ENCODE data around the gene CHEK1. TPM values are rescaled to one million over a fixed set of nuclear protein-coding genes. Genes with fewer than 3 reads are reported as not detected.

The CHEK1 gene
- total RNA-seq, 6 donors from 2014 or later = 1.6 to 3.8 (median 2.7) TPM

DNA sequence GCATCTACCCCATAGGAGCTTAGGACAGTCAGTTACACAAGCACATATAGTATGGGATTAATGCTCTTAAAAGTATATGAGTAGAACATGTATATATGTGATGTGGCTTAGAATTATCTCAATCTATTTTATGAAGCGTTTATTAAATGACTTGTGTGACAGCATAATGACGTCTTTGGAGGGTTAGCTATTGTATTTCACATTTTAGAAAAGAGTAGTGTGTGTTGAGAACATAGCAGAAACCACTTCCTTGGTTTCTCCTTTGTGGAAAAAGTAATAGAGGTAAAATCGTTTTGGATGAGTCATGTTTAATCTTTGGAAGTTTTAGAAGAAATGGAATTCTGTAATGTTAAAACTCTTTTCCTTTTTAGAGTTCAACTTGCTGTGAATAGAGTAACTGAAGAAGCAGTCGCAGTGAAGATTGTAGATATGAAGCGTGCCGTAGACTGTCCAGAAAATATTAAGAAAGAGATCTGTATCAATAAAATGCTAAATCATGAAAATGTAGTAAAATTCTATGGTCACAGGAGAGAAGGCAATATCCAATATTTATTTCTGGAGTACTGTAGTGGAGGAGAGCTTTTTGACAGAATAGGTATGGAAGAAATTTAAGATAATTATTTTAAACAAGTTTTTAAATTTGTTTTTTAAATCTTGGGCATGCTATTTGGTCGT is 2.4 kb downstream of the CHEK1 start:
- WGBS, 2 donors = 67 to 69% methylated on average over 7 of the region's 7 CpGs
- Histone ChIP-seq H3K9me3 (no peaks in the 10 kb centered on the region), H3K27ac (no peak overlapping the region), H3K27me3 (no peaks in the 10 kb centered on the region), H3K36me3 (no peaks in the 10 kb centered on the region), H3K4me3 (no peak overlapping the region), H3K4me1 (peaks cover 11 to 19% (median 16%) of the 10 kb centered on the region in 4 donors)
- TF ChIP-seq EP300 (IDR thresholded peaks at IDR 0.05) (no peak), POLR2A (IDR thresholded peaks at IDR 0.05) (no peak), POLR2AphosphoS5 (IDR thresholded peaks at IDR 0.05) (no peak)
- TF ChIP-seq, protein P1, sequence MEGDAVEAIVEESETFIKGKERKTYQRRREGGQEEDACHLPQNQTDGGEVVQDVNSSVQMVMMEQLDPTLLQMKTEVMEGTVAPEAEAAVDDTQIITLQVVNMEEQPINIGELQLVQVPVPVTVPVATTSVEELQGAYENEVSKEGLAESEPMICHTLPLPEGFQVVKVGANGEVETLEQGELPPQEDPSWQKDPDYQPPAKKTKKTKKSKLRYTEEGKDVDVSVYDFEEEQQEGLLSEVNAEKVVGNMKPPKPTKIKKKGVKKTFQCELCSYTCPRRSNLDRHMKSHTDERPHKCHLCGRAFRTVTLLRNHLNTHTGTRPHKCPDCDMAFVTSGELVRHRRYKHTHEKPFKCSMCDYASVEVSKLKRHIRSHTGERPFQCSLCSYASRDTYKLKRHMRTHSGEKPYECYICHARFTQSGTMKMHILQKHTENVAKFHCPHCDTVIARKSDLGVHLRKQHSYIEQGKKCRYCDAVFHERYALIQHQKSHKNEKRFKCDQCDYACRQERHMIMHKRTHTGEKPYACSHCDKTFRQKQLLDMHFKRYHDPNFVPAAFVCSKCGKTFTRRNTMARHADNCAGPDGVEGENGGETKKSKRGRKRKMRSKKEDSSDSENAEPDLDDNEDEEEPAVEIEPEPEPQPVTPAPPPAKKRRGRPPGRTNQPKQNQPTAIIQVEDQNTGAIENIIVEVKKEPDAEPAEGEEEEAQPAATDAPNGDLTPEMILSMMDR (IDR thresholded peaks at IDR 0.05) = no peak
- DNase-seq = no peak
- no peak for ATAC-seq (ENCODE audit: low FRiP score in 2 of 2)

DNA sequence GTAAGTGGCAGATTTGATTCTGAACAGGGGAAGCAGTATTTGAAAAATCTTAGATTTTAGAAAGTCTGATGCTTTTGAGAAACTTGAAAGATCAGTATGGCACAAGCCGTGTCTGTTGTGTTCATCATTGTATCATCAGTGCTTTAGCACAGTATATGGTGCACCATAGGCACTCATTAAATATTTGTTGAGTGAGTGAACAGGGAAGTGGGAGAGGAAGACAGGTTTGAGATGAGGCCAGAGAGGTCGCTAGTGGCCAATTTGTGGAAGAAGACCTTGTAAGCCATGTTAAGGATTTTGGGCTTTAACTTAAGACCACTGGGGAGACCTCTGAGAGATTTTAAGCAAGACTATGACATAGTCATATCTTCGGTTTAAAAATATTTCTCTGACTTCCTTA is 12.9 kb downstream of the CHEK1 start:
- TF ChIP-seq EP300 (IDR thresholded peaks at IDR 0.05) = no peak
- no peak for TF ChIP-seq POLR2A (IDR thresholded peaks at IDR 0.05)
- no peak for TF ChIP-seq POLR2AphosphoS5 (IDR thresholded peaks at IDR 0.05)
- TF ChIP-seq, protein P1 (IDR thresholded peaks at IDR 0.05) = no peak
- no peaks in the 10 kb centered on the region for H3K36me3 ChIP-seq
- H3K4me3 ChIP-seq = no peak overlapping the region
- H3K4me1 ChIP-seq = no peaks in the 10 kb centered on the region
- no peaks in the 10 kb centered on the region for H3K27me3 ChIP-seq
- H3K9me3 ChIP-seq = no peaks in the 10 kb centered on the region
- DNase-seq = no peak
- 89 to 90% methylated on average over 3 of the region's 3 CpGs for whole genome bisulfite sequencing, 2 donors
- no peak overlapping the region for H3K27ac ChIP-seq
- no peak for ATAC-seq (ENCODE audit: low FRiP score in 2 of 2)

DNA sequence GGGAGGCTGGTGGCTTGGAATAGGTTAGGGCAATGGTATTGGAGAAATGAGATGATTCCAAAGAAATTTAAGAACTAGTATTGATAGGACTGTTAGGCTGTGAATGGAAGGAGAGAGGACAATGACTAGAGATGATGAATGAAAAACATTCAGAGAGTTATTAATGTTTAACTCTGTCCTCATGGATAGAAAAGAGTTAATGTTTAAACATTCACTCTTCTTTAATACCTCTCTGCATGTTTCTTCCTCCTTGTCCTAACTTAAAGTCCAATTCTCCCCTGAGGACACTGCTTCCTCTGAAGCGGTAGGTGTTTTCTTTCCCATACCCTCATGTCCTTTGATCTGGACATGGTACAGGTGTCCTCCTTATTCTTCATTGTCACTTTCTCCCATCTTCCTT is 13.4 kb downstream of the CHEK1 start:
- H3K4me3 ChIP-seq = no peak overlapping the region
- 96 to 100% methylated on average over 1 of the region's 1 CpG for WGBS, 2 donors
- H3K4me1 ChIP-seq = no peaks in the 10 kb centered on the region
- H3K9me3 ChIP-seq = no peaks in the 10 kb centered on the region
- no peak for ATAC-seq (ENCODE audit: low FRiP score in 2 of 2)
- TF ChIP-seq POLR2AphosphoS5 (IDR thresholded peaks at IDR 0.05) = no peak
- no peak for TF ChIP-seq EP300 (IDR thresholded peaks at IDR 0.05)
- TF ChIP-seq, protein P1 (IDR thresholded peaks at IDR 0.05) = no peak
- no peak for TF ChIP-seq POLR2A (IDR thresholded peaks at IDR 0.05)
- H3K27ac ChIP-seq = no peak overlapping the region
- no peaks in the 10 kb centered on the region for H3K36me3 ChIP-seq
- no peaks in the 10 kb centered on the region for H3K27me3 ChIP-seq
- DNase-seq = no peak

DNA sequence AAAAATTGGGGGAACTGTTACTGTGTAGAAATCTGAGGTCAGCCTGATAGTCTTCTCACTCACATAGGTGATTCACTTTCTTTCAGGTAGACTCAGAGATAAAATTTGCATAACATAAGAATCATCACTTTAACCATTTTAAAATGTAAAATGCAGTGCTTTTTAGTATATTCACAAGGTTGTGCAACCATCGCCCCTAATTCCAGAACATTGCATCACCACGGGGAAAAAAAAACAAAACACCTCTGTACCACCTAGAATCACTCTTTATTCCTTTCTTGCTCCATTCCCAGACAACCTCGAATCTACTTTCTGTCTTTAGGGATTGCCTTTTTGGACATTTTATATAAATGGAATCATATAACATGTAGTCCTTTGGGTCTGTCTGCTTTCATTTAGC is 20.9 kb downstream of the CHEK1 start:
- Histone ChIP-seq H3K4me3 (no peak overlapping the region), H3K4me1 (no peaks in the 10 kb centered on the region), H3K36me3 (no peaks in the 10 kb centered on the region), H3K27me3 (no peaks in the 10 kb centered on the region), H3K27ac (no peak overlapping the region), H3K9me3 (no peaks in the 10 kb centered on the region)
- no peak for DNase-seq
- ATAC-seq (ENCODE audit: low FRiP score in 2 of 2) = no peak
- TF ChIP-seq EP300 (IDR thresholded peaks at IDR 0.05) (no peak), POLR2A (IDR thresholded peaks at IDR 0.05) (no peak), POLR2AphosphoS5 (IDR thresholded peaks at IDR 0.05) (no peak)
- TF ChIP-seq, protein P1 (IDR thresholded peaks at IDR 0.05) = no peak
- 86 to 97% methylated on average over 3 of the region's 3 CpGs for WGBS, 2 donors

Measured in upper lobe of left lung (tissue), 6 donors.